SK-N-SH (cell line): ENCODE measurements around the gene GRK5. TPM values are rescaled to one million over a fixed set of nuclear protein-coding genes. Genes with fewer than 3 reads are reported as not detected.

Source experiments
- CTCF ChIA-PET: fragments of 300-600, 350-600 bp; formaldehyde crosslinking; extraction: SDS; loops from one replicate; lab custom pipeline; 2021; lab: Yijun Ruan, JAX
- POLR2A ChIA-PET: fragments of 350-600 bp; sonication (Branson Sonifier 250); formaldehyde crosslinking; extraction: SDS; loops from one replicate; lab custom pipeline; 2020; ENCODE audit warnings: antibody characterized with exemption, inconsistent platforms; lab: Yijun Ruan, JAX
- DNase-seq: peaks from one replicate; pipeline ENCODE4 v3.0.0; 2012
- H2AFZ ChIP-seq: fragments of 200-600 bp; sonication (generic); 2 replicates; pipeline ENCODE4 v1.8.1; 2016; ENCODE audit warnings: antibody characterized with exemption, mild to moderate bottlenecking, low read depth
- H3F3A ChIP-seq: fragments of 200-600 bp; sonication (generic); replicated peaks from 2 replicates; pipeline ENCODE3; 2016; ENCODE audit warnings: antibody characterized with exemption, mild to moderate bottlenecking; ENCODE audit not compliant: insufficient read depth
- H3K27ac ChIP-seq, 2 experiments: fragments of 200-500 bp in 1 of 2; fragments of 200-600 bp in 1 of 2; sonication (Bioruptor generic) in 1 of 2; sonication (generic), shearing (Covaris generic) in 1 of 2; 2 replicates each; pipeline versions ENCODE4 v1.5.1 to v1.6.1; 2014 to 2016; ENCODE audit warnings: low read depth in 2 of 2, inconsistent platforms in 1 of 2, low read length in 1 of 2, mild to moderate bottlenecking in 1 of 2, mixed read lengths in 1 of 2
- H3K27me3 ChIP-seq: fragments of 200-600 bp; sonication (generic), shearing (Covaris generic); 2 replicates; pipeline ENCODE4 v1.6.1; 2016; ENCODE audit warnings: mixed run types; ENCODE audit not compliant: insufficient read depth
- H3K36me3 ChIP-seq, 2 experiments: fragments of 200-500 bp in 1 of 2; fragments of 200-600 bp in 1 of 2; sonication (Bioruptor generic) in 1 of 2; sonication (generic) in 1 of 2; replicated peaks in 1 of 2; 2 replicates each; pipeline versions ENCODE3 to v1.5.1; 2014 to 2016; ENCODE audit warnings: low read length in 1 of 2, mild to moderate bottlenecking in 1 of 2; ENCODE audit not compliant: insufficient read depth in 2 of 2, control insufficient read depth in 1 of 2
- H3K4me1 ChIP-seq, 2 experiments: fragments of 200-500 bp in 1 of 2; fragments of 200-600 bp in 1 of 2; sonication (Bioruptor generic) in 1 of 2; sonication (generic), shearing (Covaris generic) in 1 of 2; 2 replicates each; pipeline versions ENCODE4 v1.5.1 to v1.6.1; 2014 to 2016; ENCODE audit warnings: low read depth in 1 of 2, low read length in 1 of 2, mixed run types in 1 of 2; ENCODE audit not compliant: insufficient read depth in 2 of 2, control insufficient read depth in 1 of 2
- H3K4me2 ChIP-seq: fragments of 200-600 bp; sonication (generic), shearing (Covaris generic); 2 replicates; pipeline ENCODE4 v1.6.1; 2017; ENCODE audit warnings: mixed run types
- H3K4me3 ChIP-seq, 2 experiments: fragments of 200-500 bp in 1 of 2; fragments of 200-600 bp in 1 of 2; sonication (Bioruptor generic) in 1 of 2; sonication (generic), shearing (Covaris generic) in 1 of 2; 2 replicates each; pipeline versions ENCODE4 v1.5.1 to v1.8.1; 2014 to 2016; ENCODE audit warnings: low read depth in 2 of 2, inconsistent platforms in 1 of 2, low read length in 1 of 2, mild to moderate bottlenecking in 1 of 2, mixed read lengths in 1 of 2, moderate library complexity in 1 of 2
- H3K79me2 ChIP-seq: fragments of 200-600 bp; sonication (generic); 2 replicates; pipeline ENCODE4 v1.8.1; 2017; ENCODE audit warnings: mild to moderate bottlenecking; ENCODE audit not compliant: insufficient read depth
- H3K9ac ChIP-seq: fragments of 200-600 bp; sonication (generic); 2 replicates; pipeline ENCODE4 v1.6.1; 2017; ENCODE audit warnings: mixed run types
- H3K9me2 ChIP-seq: fragments of 200-600 bp; sonication (generic); 2 replicates; pipeline ENCODE4 v1.6.1; 2017; ENCODE audit warnings: mixed run types
- H3K9me3 ChIP-seq: fragments of 200-600 bp; sonication (generic); 2 replicates; pipeline ENCODE4 v1.6.1; 2017; ENCODE audit warnings: mixed run types, mild to moderate bottlenecking, moderate library complexity
- H4K20me1 ChIP-seq: fragments of 200-600 bp; sonication (generic); 2 replicates; pipeline ENCODE4 v1.6.1; 2017; ENCODE audit warnings: mild to moderate bottlenecking, mixed run types; ENCODE audit not compliant: insufficient read depth
- CTCF ChIP-seq: fragments of 200-600 bp; sonication (generic); IDR thresholded peaks from 2 replicates; pipeline ENCODE4 v1.6.1; 2017; ENCODE audit warnings: antibody characterized with exemption, mild to moderate bottlenecking, moderate library complexity
- EP300 ChIP-seq, 2 experiments: IDR thresholded peaks; 2 replicates each; pipeline versions ENCODE4 v1.4.0 to v1.6.1; 2012; ENCODE audit warnings: borderline replicate concordance in 1 of 2, low read depth in 1 of 2, low read length in 1 of 2
- FOSL2 ChIP-seq: IDR thresholded peaks from 2 replicates; pipeline ENCODE4 v1.4.0; 2012; ENCODE audit warnings: low read depth, mild to moderate bottlenecking, moderate library complexity, borderline replicate concordance
- FOXJ3 ChIP-seq: sonication (generic); formaldehyde crosslinking; IDR thresholded peaks from 2 replicates; pipeline ENCODE4 v1.5.1; 2020; ENCODE audit warnings: mild to moderate bottlenecking, missing genetic modification reagents
- GABPA ChIP-seq: IDR thresholded peaks from 2 replicates; pipeline ENCODE4 v1.4.0; 2012; ENCODE audit warnings: low read depth, mild to moderate bottlenecking
- GATA2 ChIP-seq: sonication (generic); formaldehyde crosslinking; IDR thresholded peaks from 2 replicates; pipeline ENCODE4 v1.5.0; 2020; ENCODE audit warnings: mild to moderate bottlenecking, missing genetic modification reagents
- JUND ChIP-seq: IDR thresholded peaks from 2 replicates; pipeline ENCODE4 v1.4.0; 2012
- MAX ChIP-seq: IDR thresholded peaks from 2 replicates; pipeline ENCODE4 v1.4.0; 2012; ENCODE audit warnings: low read depth
- MXI1 ChIP-seq: IDR thresholded peaks from 2 replicates; pipeline ENCODE4 v1.6.1; 2012; ENCODE audit warnings: mild to moderate bottlenecking, low read depth, low read length, improper control_type of control experiment
- NFIC ChIP-seq: IDR thresholded peaks from 2 replicates; pipeline ENCODE4 v1.4.0; 2012; ENCODE audit warnings: borderline replicate concordance
- NRF1 ChIP-seq: IDR thresholded peaks from 2 replicates; pipeline ENCODE4 v1.6.1; 2012; ENCODE audit warnings: low read depth, mild to moderate bottlenecking, low read length
- POLR2AphosphoS5 ChIP-seq: IDR thresholded peaks from 2 replicates; pipeline ENCODE4 v1.6.1; 2012; ENCODE audit warnings: low read depth, low read length
- RAD21 ChIP-seq: IDR thresholded peaks from 2 replicates; pipeline ENCODE4 v1.6.1; 2012; ENCODE audit warnings: mild to moderate bottlenecking, low read length
- RCOR1 ChIP-seq: fragments of 150-350 bp; IDR thresholded peaks from 2 replicates; pipeline ENCODE4 v1.6.1; 2017; ENCODE audit warnings: antibody characterized with exemption, low read length
- RFX5 ChIP-seq: IDR thresholded peaks from 2 replicates; pipeline ENCODE4 v1.6.1; 2012; ENCODE audit warnings: mild to moderate bottlenecking, improper control_type of control experiment, low read length
- SMC3 ChIP-seq: IDR thresholded peaks from 2 replicates; pipeline ENCODE4 v1.6.1; 2012; ENCODE audit warnings: low read depth, low read length, improper control_type of control experiment
- TCF12 ChIP-seq: IDR thresholded peaks from 2 replicates; pipeline ENCODE4 v1.4.0; 2012
- TEAD4 ChIP-seq: IDR thresholded peaks from 2 replicates; pipeline ENCODE4 v1.4.0; 2012; ENCODE audit warnings: mild to moderate bottlenecking, borderline replicate concordance; ENCODE audit not compliant: insufficient read depth
- WGBS: methylation state at CpG from one replicate; pipeline ENCODE4 v1.1.6; 2017; ENCODE audit warnings: low lambda C conversion rate; 5-methylcytosine and 5-hydroxymethylcytosine counted together
- polyA plus RNA-seq, 3 experiments: library from polyadenylated mRNA; depleted of rRNA; stranded (reverse); fragments of >200 nt; gene quantifications; 2 replicates each; pipeline ENCODE4 v1.2.3, GENCODE V29; 2012
- TF ChIP-seq, protein P1 (sequence below): fragments of 150-350 bp; IDR thresholded peaks from 2 replicates; pipeline ENCODE4 v1.6.1; 2017; ENCODE audit warnings: antibody characterized with exemption, low read length, low read depth, borderline replicate concordance
- TF ChIP-seq, protein P2 (sequence below): IDR thresholded peaks from 2 replicates; pipeline ENCODE4 v1.6.1; 2012; ENCODE audit warnings: mild to moderate bottlenecking, low read depth, low read length, moderate library complexity

The GRK5 gene
- polyA plus RNA-seq, 1 of the 3 experiments (the other 2 are of a cell fraction): 12.1 TPM

DNA sequence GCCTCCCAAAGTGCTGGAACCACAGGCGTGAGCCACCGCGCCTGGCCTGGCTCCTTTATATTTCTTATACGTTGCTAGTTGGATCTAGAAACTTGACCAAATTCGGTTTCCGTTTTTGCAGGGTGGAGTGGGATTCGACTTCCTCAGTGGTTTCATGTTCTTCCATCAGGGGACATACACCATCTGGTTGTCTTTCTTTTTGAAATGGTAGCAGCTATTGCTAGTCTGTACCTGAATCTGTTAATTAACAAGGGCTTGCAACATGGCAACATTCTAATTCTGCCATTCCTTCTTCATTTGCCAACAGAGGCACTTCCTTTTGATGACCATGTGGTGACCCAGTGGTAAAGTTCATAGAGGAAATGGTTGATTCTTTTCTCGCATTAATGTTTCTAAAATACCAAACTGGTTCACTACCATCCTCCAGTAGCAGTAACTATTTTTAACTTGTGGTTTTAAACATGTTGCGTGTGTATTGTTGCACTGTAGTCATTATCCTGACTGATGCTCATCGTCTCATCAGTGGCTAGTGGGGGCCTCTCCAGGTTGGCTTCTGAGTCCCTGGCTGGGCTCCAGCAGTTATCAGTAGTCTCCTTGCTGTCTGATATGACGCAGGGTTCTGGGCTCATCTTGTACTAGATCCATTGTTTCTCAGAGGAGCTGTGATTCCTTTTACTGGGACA is 175.9 kb downstream of the GRK5 start:
- H3F3A ChIP-seq: no peaks in the 10 kb centered on the region
- no peak overlapping the region for H3K4me3 ChIP-seq
- no peaks in the 10 kb centered on the region for H3K27me3 ChIP-seq
- no peak overlapping the region for H3K27ac ChIP-seq
- H2AFZ ChIP-seq: no peak overlapping the region
- H3K4me2 ChIP-seq: no peak overlapping the region
- H3K9me2 ChIP-seq: no peaks in the 10 kb centered on the region
- no peaks in the 10 kb centered on the region for H3K9me3 ChIP-seq
- H3K4me1 ChIP-seq: peaks cover 0 to 18% of the 10 kb centered on the region in 2 experiments; a peak in 1 of 4 replicates
- no peaks in the 10 kb centered on the region for H4K20me1 ChIP-seq
- CTCF ChIA-PET: interaction anchor here (1.2 kb wide), 1 partner anchor 10 kb away, joined by 4 read pairs; no protein-coding TSS in a partner anchor
- no peaks in the 10 kb centered on the region for H3K79me2 ChIP-seq
- no peaks in the 10 kb centered on the region for H3K36me3 ChIP-seq
- H3K9ac ChIP-seq: no peak overlapping the region
- DNase-seq: no peak
- POLR2A ChIA-PET: no interaction called here
- WGBS: 90% methylated on average over 11 of the region's 11 CpGs
- TF ChIP-seq TCF12 (no peak), JUND (no peak)

GRCh38 chr10:119384127-119384526 is 176.8 kb downstream of the GRK5 start:
- Histone ChIP-seq H4K20me1 (no peaks in the 10 kb centered on the region), H3K9ac (no peak overlapping the region), H3K9me2 (no peaks in the 10 kb centered on the region), H3K9me3 (no peaks in the 10 kb centered on the region), H3K4me1 (peaks cover 0 to 10% of the 10 kb centered on the region in 2 experiments; a peak in 1 of 4 replicates)
- DNase-seq: no peak
- TF ChIP-seq TEAD4: no peak
- TF ChIP-seq RCOR1: no peak
- no peak for TF ChIP-seq POLR2AphosphoS5
- no peak for TF ChIP-seq FOSL2
- no peak for TF ChIP-seq NFIC
- TF ChIP-seq FOXJ3: no peak
- TF ChIP-seq MAX: no peak
- TF ChIP-seq MXI1: no peak
- TF ChIP-seq, protein P1, sequence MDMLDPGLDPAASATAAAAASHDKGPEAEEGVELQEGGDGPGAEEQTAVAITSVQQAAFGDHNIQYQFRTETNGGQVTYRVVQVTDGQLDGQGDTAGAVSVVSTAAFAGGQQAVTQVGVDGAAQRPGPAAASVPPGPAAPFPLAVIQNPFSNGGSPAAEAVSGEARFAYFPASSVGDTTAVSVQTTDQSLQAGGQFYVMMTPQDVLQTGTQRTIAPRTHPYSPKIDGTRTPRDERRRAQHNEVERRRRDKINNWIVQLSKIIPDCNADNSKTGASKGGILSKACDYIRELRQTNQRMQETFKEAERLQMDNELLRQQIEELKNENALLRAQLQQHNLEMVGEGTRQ: no peak
- no peak for TF ChIP-seq EP300 (IDR thresholded peaks at IDR 0.05; ENCODE audit: borderline replicate concordance in 1 of 2, low read depth in 1 of 2, low read length in 1 of 2)
- no peak for TF ChIP-seq GABPA
- TF ChIP-seq, protein P2, sequence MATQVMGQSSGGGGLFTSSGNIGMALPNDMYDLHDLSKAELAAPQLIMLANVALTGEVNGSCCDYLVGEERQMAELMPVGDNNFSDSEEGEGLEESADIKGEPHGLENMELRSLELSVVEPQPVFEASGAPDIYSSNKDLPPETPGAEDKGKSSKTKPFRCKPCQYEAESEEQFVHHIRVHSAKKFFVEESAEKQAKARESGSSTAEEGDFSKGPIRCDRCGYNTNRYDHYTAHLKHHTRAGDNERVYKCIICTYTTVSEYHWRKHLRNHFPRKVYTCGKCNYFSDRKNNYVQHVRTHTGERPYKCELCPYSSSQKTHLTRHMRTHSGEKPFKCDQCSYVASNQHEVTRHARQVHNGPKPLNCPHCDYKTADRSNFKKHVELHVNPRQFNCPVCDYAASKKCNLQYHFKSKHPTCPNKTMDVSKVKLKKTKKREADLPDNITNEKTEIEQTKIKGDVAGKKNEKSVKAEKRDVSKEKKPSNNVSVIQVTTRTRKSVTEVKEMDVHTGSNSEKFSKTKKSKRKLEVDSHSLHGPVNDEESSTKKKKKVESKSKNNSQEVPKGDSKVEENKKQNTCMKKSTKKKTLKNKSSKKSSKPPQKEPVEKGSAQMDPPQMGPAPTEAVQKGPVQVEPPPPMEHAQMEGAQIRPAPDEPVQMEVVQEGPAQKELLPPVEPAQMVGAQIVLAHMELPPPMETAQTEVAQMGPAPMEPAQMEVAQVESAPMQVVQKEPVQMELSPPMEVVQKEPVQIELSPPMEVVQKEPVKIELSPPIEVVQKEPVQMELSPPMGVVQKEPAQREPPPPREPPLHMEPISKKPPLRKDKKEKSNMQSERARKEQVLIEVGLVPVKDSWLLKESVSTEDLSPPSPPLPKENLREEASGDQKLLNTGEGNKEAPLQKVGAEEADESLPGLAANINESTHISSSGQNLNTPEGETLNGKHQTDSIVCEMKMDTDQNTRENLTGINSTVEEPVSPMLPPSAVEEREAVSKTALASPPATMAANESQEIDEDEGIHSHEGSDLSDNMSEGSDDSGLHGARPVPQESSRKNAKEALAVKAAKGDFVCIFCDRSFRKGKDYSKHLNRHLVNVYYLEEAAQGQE: no peak
- no peak for TF ChIP-seq GATA2 (CRISPR knock-in tag)
- TF ChIP-seq NRF1: no peak
- TF ChIP-seq SMC3: no peak
- TF ChIP-seq CTCF: no peak
- no peak for TF ChIP-seq JUND
- TF ChIP-seq RAD21: no peak
- TF ChIP-seq RFX5: no peak
- TF ChIP-seq, all 33 proteins: peak for 0
- WGBS: 98% methylated on average over 5 of the region's 5 CpGs
- CTCF ChIA-PET: no interaction called here
- no peak overlapping the region for H3K27ac ChIP-seq
- H3K4me2 ChIP-seq: no peak overlapping the region
- H2AFZ ChIP-seq: no peak overlapping the region
- H3K36me3 ChIP-seq: no peaks in the 10 kb centered on the region
- no peaks in the 10 kb centered on the region for H3K79me2 ChIP-seq
- no peaks in the 10 kb centered on the region for H3K27me3 ChIP-seq
- no peaks in the 10 kb centered on the region for H3F3A ChIP-seq
- no peak overlapping the region for H3K4me3 ChIP-seq
- POLR2A ChIA-PET: no interaction called here
